Stimulated activated CD8-positive, alpha-beta memory T cell treated with anti-CD3 and anti-CD28 coated beads, Interleukin-12 subunit alpha, Interleukin-12 subunit beta, amount 100 ng/mL, for 4 hours (primary cell): ENCODE measurements around the gene RAB13.
"Not testable (repeated sequence)": the region's sequence is repeated elsewhere in the genome, so short reads cannot be mapped to it uniquely, and the experiment has no call there.

Source experiments
- DNase-seq: peaks from one replicate; pipeline ENCODE4 v3.0.0-alpha.2; 2020; ENCODE audit warnings: low read depth

RAB13 gene

DNA sequence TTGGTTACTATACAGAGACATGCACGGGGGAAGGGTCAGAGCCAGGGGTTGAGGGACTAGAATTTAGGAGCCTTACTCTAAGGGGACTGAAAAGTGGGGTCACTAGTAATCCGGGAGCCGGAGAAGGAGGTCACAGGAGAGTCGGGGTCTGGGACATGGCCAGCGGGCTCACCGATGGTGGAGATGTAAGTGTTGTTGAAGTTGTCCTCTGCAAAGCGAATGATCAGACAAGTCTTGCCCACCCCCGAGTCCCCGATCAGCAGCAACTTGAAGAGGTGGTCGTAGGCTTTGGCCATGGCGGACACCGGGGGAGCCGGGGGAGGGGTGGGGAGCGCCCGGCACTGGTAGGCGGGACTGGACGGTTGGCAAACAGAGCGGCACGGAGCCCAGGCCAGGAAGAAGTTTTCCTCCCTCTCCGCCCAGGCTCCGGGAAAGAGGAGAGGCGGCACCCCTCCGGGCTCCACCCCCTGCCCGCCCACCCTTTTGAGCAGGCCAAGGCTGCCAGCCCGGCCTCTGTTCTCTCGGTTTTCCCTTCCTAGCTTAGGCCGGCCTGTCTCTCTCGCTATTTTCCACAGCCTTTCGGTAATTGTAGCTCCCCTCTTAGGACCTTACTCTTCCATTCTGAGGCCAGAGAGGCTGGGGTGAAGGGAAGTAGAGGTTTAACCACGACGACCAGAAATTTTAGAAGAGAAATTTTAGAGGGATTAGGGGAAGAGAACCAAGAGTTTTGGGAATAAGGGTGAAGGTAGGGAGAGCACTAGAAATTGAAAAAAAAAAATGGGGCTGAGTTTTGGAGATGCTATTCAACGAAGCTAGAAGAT lies at the start of gene RAB13:
TSS of gene RAB13 (minus strand) at position 399 of the 821 bp plus-strand sequence. CDS start at position 296, 103 bp downstream.
- DNase-seq, result no peak

DNA sequence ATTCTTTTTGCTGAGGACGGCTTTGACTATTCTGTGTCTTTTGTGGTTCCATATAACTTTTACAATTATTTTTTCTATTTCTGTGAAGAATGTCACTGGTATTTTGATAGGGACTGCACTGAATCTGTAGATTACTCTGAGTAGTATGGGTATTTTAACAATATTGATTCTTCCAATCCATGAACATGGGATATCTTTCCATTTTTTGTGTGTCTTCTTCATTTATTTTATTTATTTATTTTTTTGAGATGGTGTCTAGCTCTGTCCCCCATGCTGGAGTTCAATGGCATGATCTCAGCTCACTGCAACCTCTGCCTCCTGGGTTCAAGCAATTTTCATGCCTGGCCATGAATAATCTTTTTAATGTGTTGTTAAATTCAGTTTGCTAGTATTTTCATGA lies 47.6 kb upstream of the RAB13 start:
- DNase-seq, result not testable (repeated sequence)

DNA sequence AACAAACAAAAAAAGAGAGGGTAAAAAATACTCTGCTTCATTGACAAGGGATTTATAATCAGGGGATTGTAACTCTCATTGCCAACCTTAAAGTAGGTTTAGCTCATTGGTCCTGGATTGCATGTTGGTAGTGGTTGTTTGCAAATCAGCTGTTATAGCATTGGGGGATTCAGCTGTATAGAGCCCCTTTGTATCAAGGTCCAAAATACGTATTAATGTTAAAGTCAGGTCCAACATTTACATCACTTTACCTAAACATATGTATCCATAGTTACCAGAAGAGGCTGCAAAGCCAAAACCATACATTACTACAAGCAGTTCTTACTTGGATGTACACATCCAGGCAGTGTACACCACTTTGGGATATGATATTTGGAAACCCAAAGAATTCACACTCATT lies 33.8 kb upstream of the RAB13 start:
- DNase-seq, result no peak

DNA sequence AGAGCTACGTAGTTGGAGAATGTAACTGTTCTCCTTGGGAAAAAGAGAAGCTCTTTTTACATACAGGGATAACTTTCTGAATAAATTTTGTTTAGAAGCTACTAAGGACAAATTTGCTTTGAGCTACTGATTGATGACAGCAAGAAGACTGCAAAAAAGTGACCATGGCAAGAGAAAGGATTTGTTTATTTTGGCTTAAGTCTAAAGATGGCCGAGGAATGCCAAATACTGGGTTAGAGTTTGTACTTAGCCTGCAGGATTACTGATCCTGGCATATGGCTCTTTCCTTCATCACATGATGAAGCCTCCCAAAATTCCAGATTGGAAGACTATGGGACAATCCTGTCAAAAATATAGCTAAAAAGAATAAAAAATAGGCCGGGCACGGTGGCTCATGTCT lies 33.1 kb upstream of the RAB13 start:
- no peak for DNase-seq

DNA sequence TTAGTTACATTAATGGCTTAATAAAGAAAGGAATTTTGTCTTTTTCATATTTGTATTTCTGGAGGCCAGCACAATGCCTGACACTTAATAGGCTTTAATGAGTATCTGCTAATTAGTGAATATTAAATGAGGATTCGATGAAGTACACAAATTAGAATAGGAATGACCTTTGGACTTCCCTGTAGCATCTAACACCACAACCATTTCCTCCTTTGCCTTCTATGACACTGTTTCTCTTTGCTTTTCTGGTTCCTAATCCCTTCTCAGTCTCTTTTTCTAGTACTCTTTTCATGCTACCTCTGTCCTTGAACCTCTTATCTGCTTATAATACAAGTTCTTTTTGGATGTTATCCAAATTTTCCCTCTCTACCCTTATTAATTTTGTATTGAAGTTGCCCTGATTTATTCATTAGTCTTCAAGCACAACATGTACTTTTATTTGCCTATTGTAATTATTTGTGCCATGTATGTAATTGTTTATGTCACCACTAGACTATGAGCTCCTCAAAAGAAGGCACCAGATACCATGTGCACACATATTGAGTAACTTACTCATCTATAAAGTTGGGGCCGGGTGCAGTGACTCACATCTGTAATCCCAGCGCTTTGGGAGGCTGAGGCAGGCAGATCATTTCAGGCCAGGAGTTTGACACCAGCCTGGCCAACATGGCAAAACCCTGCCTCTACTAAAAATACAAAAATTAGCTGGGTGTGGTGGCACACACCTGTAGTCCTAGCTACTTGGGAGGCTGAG lies 28.2 kb upstream of the RAB13 start:
- no peak for DNase-seq

DNA sequence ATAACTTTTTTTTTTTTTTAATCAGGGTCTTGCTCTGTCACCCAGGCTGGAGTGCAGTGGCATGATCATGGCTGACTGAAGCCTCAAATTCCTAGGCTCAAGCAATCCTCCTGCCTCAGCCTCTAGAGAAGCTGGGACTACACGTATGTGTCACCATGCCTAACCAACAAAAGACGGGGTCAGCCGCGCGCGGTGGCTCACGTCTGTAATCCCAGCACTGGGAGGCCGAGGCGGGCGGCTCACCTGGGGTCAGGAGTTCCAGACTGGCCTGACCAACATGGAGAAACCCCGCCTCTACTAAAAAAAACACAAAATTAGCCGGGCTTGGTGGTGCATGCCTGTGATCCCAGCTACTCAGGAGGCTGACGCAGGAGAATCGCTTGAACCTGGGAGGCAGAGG lies 26.4 kb upstream of the RAB13 start:
- not testable (repeated sequence) for DNase-seq

DNA sequence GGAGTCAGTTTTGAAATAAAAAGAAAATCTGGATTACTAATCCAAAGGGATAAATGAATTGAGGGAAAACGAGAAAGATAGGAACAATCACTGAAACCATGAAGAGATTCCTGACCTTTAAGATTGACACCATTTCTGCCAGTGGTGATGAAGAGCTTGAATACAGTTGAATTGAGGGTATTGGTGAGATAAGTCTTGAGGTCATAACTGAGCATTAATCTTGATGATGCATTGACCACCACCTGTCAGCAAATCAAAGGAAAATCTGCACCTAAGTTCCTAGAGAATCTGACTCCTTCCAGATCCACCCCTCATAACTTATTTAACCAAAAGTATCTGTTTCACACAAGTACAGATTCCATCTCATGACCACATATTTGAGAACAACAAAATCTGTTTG lies 26.0 kb upstream of the RAB13 start:
- DNase-seq, result no peak

DNA sequence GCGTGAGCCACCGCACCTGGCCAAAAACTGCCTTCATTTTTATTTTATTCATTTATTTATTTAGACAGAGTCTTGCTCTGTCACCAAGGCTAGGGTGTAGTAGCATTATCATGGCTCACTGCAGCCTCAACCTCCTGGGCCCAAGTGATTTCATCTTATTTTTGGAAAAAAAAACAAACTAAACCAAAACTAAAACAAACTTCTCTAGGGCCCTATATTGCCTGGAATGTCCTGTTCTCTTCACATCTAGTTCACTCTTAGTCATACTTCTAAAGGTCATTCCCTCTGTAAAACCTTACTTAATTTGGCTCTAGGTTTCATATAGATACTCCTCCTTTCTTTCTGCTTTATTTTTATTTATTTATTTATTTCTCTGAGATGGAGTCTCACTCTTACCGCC lies 20.0 kb upstream of the RAB13 start:
- no peak for DNase-seq

DNA sequence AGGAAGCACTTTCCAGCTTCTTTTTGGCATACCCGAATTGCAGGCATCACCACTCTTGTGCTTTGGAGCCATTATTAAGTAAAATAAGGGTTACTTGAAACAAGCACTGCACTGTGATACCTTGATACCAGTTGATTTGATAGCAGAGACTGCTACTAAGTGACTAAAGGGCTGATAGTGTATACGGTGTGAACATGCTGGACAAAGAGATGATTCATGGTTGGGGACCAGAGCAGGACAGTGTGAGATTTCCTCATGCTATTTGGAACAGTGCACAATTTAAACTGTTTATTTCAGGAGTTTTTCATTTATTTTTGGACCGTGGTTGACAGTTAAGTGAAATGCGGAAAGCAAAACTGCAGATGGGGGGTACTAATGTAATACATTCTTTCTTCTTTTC lies 14.3 kb upstream of the RAB13 start:
- no peak for DNase-seq

DNA sequence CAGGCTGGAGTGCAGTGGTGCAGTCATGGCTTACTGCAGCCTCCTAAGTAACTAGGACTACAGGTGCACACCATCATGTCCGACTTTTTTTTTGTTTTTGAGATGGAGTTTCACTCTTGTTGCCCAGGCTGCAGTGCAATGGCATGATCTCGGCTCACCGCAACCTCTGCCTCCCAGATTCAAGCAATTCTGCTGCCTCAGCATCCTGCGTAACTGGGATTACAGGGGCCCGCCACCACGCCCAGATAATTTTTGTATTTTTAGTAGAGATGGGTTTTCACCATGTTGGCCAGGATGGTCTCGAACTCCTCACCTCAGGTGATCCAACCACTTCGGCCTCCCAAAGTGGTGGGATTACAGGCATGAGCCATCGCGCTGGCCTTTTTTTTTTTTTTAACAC lies 10.7 kb upstream of the RAB13 start:
- DNase-seq, result not testable (repeated sequence)

DNA sequence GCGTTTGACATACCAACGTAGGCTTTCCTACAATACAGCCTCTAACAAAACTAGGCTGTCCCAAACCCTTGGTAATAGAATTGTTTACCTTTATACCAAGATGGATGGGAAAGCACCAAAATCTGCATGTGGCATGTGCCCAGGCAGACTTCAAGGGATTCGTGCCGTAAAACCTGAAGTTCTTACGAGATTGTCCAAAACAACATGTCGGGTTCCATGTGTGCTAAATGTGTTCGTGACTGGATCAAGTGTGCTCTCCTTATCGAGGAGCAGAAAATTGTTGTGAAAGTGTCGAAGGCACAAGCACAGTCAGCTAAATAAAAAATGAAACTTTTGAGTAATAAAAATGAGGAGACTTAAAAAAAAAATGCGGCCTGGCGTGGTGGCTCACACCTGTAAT lies 9.5 kb upstream of the RAB13 start:
- no peak for DNase-seq

DNA sequence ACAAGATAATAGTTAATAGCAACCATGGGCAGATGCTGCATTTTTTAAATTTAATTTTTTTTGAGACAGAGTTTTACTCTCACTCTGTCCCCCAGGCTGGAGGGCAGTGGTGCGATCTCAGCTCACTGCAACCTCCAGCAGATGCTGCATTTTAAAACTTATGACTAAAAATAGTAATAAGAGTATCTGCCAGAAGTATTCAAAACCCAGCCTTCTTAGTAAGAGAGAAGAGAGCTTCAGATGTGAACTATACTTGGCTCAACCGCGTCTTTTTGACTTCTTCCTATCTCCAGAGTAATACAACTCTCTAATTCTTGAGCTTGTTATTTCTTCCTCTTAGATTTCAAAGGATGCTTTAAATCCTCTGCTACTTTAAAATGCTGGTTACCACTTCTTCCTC lies 9.1 kb upstream of the RAB13 start:
- no peak for DNase-seq

DNA sequence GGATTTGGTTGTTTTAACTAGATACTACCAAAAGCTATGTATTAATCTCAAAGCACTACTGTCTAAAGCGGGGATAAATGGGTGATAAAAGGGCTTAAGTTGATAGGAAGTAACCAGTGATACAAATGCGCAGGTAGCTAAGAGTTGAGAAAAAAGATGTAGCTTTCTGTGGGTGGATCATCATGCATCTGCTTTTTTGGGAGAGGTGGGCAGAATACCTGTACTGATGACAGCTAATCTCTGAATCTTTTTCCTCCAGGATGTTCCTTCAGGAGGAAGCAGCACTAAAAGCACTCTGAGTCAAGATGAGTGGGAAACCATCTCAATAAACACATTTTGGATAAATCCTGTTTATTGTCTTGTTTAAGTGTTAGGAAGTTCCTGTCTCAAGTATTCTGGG lies 5.7 kb upstream of the RAB13 start:
- DNase-seq, result no peak

DNA sequence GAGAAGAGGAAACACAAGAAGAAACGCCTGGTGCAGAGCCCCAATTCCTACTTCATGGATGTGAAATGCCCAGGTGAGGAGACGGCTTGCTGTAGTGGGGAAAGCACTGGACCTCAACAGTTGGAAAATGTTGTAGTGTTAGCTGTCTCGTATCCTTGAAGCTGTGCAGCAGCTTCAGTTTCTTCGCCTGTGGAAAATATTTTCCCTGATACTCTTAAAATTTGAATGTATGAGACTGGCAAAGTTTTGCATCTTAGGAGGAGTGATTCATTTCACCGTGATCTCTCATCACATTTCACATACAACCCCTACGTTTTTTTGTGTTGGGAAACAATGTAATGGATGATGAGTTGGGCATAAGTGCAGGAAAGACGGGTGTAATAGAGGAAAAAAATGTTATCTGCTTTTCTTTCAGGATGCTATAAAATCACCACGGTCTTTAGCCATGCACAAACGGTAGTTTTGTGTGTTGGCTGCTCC lies 5.1 kb upstream of the RAB13 start:
- no peak for DNase-seq

DNA sequence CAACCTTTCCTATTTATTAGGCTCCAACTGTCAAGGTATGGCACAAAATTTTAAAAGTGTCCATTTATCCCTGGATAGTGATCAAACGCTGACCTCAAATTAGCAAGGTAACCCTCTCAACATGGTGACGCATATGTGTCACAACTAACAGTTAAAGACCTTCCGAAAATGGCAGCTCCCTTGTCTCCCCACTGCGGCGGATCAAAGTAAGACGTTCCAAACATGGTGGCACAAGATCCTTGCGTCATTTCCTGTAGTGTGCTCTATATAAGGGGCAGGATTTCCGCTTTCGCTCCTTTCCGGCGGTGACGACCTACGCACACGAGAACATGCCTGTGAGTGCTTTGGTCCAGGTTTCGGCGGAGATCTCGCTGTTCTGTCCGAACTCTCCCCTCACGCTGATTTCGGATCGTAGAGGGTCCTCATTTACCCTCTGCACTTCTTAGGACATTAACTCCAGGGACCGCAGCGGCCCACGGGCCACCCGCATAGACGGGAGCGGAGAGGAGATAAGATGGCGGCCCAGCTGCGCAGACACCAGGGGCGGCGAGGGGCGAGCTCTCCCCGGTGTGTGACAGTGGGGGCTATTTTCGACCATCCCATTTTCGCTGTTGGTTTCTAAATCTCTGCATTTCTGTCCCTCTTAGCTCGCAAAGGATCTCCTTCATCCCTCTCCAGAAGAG lies 4.5 kb upstream of the RAB13 start, which contains the start of gene RPS27:
TSS of gene RPS27 (plus strand) at position 295 of the 683 bp plus-strand sequence. CDS start at position 330, 35 bp downstream.
- DNase-seq, result peak; percentile 72

DNA sequence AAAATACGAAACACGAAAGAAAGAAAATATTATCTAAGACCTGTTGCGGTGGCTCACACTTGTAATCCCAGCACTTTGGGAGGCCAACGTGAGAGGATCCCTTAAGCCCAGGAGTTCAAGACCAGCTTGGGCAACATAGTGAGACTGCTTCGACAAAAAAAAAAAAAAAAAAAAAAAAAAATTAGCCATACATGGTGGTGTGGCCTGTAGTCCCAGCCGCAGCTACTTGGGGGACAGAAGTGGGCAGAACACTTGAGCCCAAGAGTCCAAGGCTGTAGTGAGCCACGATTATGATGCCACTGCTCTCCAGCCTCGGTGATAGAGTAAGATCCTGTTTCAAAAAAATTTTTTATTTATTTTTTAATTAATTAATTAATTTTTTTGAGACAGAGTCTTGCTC lies 1.5 kb upstream of the RAB13 start:
- no peak for DNase-seq

DNA sequence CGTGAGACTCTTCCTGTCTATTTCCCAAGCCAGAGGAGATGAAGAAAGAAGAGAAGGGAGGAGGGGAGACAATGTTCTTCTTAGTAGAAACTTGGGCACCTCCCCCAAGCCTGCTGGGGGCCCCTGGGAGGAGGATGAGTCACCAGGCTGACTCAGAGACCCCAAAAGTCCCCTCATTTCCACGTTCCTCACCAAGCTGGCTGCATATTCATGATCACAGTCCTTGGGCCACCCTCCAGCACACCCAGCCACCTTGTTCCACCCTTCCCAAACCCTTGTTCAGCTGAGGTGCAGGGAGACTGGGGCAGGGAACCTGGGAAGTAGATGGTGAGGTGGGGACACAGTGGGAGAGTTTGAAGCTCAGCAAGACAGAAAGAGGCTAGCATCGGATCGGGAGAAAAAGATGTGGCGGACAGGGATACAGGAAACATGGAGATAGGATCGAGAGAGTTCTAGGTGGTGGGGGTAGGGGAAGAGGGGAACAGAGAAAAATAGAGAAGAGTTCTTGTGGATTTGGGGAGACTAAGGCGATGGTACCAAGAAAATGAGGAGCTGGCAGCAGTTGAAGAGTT lies 712 bp downstream of the RAB13 start:
- peak; percentile 46 for DNase-seq

DNA sequence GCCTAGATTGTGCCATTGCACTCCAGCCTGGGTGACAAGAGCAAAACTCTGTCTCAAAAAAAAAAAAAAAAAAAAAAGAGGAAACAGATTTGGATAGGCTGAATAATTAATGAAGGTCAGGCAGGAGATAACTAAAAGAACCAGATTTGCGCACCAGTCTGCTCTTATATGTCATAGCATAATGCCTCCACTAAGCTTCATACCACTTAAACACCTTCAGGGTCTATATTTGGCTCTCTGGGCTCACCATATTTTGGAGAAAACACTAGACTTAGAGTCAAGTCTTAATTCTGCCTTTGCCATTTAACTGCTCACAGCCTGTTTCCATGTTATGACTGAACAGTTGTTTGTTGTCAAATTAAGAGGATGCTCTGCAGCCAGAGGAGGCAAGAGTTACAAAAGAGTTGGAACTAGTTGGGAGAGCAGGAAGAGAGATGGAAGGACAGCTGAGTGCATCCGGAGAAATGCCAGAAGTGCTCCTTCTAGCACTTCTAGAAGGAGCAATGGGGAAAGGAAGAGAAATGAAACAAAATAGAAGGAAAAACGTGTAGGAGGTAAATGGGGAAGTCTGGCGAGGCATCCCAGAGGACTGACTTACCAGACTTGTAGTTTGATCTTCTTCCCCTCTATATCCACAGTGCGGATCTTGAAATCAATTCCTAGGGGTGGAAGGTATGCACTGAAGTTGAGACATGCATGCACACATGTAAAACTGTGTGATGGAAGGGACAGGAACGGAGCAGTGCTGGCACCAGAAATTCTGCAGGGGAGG lies 1.8 kb downstream of the RAB13 start:
- no peak for DNase-seq

DNA sequence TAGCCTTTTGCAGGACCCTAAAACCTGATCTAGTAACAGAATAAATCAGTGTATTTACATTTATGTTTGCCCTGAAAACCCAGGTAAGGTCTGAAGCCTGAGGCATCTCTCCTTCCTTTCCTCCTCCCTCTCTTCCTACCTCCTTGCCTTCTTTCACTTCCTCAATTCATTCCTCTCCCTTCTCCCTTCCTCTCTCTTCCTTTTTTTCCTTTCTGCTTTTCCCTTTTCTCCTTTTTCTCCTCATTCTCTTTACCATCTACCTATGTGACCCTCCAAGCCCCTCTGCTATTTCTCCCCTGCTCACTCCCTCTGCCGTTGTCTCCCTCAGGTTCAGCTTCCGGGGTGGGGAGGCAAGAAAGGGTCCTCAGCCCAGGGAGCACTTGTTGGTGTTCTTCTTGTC lies 4.4 kb downstream of the RAB13 start:
- not testable (repeated sequence) for DNase-seq

DNA sequence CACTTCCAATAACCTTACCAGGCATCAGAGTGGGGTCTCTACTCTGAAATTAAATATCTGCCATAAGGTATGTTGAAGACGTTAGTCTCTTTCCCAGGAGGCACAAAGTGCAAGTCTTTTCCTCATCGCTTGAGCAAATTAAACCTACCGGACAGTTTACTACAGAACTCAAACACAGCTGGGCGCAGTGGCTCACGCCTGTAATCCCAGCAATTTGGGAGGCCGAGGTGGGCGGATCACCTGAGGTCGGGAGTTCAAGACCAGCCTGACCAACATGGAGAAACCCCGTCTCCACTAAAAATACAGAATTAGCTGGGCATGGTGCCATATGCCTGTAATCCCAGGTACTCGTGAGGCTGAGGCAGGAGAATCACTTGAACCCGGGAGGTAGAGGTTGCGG lies 7.0 kb downstream of the RAB13 start:
- DNase-seq, result not testable (repeated sequence)

DNA sequence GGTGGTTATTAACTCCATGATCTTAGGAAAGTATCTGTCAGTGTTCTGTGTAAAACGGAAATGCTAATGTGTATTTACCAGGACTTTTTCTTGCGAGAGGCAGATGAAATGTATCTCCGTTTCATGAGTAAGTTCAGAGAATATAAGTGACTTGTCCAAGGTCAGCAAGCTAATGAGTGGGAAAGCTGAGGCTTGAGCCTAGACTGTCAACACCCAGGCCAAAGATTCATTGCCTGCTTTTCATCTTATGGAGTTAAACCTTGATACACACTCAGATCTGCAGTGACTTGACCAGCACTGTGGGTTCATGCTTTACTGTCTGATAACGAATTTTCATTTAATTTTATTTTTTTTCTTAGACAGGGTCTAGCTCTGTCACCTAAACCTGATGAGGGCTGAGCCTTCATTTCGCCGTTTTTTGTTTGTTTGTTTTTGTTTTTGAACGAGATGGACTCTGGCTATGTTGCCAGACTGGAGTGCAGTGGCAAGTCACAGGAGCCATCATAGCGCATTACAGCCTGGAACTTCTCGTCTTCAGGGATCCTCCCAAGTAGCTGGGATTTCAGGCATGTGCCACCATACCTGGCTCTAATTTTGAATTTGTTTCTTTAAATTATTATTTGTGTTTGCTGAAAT lies 7.7 kb downstream of the RAB13 start:
- no peak for DNase-seq
